Hematopoietic multipotent progenitor cell treated with erythropoietin and hydrocortisone succinate and interleukin-3 and kit ligand, for 4 days (in vitro differentiated cells): ENCODE measurements around the gene SLC22A4.

Experiments
- DNase-seq: peaks from one replicate; pipeline ENCODE4 v3.0.0-alpha.2; 2015

Gene SLC22A4

DNA sequence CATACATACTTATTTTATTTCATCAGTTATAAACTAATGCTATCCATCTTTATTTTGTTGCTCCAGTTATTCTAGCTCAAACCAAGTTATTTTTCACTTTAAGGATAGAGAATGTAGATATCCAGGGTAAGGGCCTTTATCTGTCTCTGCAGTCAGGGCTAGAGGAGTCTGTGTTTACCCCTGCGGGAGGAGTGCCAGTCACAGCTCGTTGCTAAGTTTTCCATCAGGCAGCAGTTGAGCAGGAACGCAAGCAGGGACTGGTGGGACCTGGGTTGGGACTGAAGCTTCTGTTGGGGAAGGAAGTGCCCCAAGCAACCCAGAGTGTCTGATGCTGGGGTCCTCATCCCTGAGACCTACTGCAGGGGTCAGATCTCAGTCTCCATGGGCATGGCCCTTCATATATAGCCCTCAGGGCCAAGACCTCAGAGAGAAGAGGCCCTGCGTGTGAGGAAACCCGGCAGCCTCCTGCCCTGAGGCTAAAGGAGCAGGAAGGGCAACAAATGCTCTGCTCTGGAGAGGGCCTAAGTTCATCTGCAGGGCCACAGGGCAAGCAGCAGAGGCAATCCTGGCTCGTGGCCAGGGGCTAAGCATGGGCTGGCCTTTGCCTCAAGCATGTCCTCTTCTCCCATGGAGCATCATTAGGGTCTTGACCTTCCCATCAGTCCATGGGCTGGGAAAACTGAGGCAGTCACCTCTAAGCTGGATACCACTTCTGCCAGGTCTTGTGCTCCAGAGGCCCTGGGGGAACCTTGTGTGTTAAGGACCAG is 6.6 kb downstream of the SLC22A4 start:
- DNase-seq = peak; percentile 41

DNA sequence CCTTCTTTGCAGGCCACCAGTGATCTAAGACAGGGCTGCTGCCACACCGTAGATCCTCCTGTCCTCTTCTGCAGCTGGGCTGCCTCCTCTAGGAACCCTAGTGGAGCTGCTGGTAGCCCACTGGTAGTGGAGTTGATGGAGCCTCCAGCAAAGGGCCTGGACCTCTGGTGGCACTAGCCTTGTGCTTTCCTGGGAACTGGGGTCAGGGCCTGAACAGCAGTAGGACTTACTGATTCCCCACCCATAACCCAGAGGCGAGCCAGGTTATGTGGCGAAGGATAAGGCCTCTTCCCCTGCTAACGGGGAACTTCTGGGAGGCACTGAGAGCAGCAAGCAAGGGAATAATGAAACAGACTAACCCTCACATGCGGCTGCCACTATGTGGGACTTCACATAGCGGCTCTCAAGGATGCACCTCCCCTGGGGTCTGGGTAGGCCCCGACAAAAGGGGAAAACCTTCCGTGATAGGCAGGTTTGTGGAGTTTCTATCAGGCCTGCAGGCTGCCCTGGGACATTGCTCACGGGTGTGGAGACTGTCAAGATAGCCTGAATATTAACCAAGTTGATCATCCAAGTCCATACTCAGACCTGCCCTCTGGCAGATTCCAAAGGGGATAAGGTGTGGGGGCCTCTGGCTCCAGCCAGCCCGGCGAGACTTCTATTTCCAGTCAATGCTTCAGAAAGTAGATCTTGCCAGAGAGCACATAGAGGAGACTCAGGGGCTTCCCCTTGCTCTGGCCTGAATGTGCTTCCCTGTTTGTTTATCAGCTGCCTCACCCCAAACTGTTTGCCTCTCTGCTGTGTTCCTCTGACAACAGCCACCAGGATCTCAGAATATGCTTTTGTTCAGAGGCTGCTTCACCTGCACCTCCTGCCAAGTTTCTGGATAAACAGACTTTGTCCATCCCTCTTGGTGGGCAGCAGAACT is 7.4 kb downstream of the SLC22A4 start:
- DNase-seq = peak; percentile 49

DNA sequence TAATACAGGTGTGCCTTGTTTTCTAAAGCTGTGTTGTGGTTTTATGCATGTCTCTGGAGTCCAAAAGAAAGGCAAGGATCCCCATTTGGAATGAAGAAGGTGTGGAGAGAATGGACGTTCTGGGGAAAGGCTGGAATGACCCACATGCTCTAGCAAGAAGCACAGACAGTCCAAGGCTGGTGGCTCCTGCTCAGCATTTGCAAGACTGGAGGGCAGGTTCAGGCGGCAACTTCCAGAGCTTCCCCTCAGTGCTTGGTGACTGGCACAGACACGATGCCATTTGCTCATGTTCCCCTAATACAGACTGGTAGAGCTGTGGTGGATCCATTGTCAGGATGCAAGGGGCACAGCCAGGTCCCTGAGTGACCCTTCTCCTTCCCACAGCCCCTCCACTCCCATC is 8.2 kb downstream of the SLC22A4 start:
- no peak for DNase-seq

- DNase-seq = no peak
Observed at GRCh38 chr5:132303589-132303988, 9.4 kb downstream of the SLC22A4 start.

DNA sequence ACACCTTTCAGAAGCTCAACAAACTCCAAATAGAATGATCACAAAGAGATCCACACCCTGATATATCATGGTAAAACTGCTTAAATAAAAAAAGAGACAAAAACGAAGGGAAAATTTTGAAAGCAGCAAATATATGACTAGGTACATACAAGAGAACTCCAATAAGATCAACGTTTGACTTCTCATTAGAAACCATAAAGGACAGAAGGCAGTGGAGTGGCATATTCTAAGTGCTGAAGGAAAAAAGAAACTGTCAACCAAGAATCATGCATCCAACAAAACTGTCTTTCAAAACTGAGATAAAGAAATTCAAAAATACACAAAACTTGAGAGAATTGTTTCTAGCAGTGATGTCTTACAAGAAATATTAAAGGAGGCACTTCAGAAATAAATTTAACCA is 11.2 kb downstream of the SLC22A4 start:
- no peak for DNase-seq

DNA sequence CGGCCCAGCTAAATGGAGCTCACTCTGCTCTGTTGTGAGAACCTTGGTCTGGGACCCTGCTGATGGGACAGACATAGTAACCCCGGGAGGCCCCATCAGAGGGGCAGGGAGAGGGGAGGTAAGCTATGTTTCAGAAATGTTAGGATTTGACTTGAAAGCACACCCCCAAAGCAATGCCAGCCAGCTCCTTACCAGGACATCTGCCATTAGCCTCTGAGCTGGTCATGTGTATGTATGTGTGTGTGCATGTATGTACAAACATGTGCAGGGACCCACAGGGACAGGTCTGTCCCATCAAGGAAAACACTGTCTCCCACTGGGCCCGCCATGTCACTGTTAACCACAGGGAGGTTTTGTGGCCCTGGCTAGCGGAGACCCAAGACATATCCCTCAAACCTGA is 14.5 kb downstream of the SLC22A4 start:
- DNase-seq = no peak

DNA sequence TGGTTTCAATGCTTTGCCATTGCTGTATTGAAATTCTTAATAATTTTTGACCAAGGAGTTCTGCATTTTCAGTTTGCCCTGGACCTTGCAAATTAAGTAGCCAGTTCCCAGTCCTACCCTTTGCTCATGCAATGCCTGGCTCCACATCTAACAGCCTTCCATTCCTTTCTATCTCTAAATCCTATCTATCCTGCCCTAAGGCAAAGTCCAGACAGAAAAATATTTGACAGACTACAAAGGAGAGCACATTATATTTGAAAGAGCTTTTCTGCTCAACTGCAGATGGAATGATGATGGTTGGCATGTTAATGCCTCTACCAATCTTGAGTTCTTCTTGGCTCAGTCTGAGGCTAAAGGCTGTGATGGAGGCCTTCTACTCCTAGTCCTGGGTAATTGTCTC is 15.5 kb downstream of the SLC22A4 start:
- no peak for DNase-seq

GRCh38 chr5:132310141-132310834 is 16.1 kb downstream of the SLC22A4 start:
- DNase-seq = no peak

GRCh38 chr5:132313366-132313765 is 19.2 kb downstream of the SLC22A4 start:
- no peak for DNase-seq

DNA sequence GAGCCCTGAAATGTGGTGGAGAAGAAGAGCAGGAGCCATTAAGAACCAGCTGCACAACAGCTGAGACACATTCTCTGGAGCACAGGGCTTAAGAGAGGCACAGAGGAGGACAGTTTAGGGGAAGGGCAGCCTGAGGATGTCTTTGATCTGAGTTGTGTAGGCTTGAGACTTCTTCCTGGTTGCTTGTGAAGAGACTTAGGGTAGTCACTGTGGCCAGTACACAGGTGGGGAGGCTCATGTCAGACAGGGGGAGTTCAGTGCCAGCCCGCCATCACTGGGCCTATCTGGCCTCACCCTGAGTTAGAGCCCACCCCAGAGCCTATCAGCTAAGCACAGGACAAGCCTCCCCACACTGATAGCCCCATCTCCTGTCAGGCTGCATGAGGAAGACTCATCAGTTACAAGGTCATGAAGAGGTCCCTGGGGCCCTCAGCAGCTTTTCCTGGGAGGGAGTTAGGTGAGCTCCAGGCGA is 19.8 kb downstream of the SLC22A4 start:
- peak; percentile 77 for DNase-seq

GRCh38 chr5:132315529-132316067 is 21.4 kb downstream of the SLC22A4 start:
- DNase-seq = peak; percentile 86

DNA sequence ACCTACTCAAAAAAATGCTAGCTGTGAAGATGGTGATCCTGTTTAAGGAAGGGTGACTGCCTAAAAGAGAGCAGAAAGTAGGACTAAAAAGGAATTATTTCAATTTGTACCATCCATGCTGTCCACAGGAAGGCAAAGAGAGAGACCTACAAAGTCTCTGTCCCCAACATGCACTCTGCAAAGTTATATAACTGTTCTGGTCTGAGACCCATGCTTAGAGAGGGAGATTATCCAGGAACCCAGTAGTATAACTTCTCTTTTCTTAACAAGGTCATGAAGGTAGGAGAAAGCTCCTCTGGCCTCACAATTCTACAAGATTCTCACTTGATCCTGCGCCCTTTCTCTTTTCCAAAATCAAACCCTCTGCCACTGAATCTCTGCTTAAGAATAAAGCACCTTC is 25.8 kb downstream of the SLC22A4 start:
- DNase-seq = no peak

GRCh38 chr5:132321109-132321721 is 27.0 kb downstream of the SLC22A4 start:
- no peak for DNase-seq

GRCh38 chr5:132322266-132322665 is 28.1 kb downstream of the SLC22A4 start:
- DNase-seq = no peak

GRCh38 chr5:132323202-132323601 is 29.0 kb downstream of the SLC22A4 start:
- no peak for DNase-seq

DNA sequence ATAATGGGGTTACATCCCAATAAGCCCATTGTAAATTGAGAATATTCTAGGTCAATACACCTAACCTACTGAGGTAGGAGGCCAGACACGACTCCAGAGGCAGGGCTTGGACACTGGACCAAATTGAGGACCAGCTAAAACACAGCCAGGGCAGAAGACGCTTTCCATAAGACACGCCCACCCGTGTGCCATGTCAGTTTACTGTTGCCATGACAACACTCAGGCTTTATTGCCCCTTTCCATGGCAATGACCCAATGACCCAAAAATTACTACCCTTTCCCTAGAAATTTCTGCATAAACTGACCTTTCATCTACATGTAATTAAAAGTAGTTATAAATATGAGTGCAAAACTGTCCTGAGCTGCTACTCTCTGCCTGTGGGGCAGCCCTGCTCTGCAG is 31.5 kb downstream of the SLC22A4 start:
- DNase-seq = no peak

GRCh38 chr5:132327252-132327955 is 33.2 kb downstream of the SLC22A4 start:
- peak; percentile 42 for DNase-seq

GRCh38 chr5:132334812-132335211 is 40.6 kb downstream of the SLC22A4 start:
- DNase-seq = no peak

DNA sequence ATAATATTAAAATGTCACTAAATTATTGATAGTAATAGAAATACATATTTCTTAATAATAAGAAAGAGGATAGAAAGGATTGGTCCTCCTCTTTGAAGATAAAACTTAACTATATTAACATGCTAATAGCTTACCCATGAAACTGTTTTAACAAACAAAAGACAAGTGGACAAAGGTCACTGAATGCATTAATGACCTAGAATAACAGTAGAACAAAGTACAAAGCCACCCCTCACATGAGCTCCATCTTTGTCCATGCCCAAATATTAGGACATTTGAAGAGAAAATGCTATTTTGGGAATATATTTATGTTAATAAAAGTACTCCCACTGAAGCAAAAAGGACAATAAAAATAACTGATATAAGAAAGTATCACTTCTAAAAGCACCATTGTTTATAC is 41.2 kb downstream of the SLC22A4 start:
- DNase-seq = no peak

- no peak for DNase-seq
Observed at GRCh38 chr5:132339502-132339901, 45.3 kb downstream of the SLC22A4 start.

DNA sequence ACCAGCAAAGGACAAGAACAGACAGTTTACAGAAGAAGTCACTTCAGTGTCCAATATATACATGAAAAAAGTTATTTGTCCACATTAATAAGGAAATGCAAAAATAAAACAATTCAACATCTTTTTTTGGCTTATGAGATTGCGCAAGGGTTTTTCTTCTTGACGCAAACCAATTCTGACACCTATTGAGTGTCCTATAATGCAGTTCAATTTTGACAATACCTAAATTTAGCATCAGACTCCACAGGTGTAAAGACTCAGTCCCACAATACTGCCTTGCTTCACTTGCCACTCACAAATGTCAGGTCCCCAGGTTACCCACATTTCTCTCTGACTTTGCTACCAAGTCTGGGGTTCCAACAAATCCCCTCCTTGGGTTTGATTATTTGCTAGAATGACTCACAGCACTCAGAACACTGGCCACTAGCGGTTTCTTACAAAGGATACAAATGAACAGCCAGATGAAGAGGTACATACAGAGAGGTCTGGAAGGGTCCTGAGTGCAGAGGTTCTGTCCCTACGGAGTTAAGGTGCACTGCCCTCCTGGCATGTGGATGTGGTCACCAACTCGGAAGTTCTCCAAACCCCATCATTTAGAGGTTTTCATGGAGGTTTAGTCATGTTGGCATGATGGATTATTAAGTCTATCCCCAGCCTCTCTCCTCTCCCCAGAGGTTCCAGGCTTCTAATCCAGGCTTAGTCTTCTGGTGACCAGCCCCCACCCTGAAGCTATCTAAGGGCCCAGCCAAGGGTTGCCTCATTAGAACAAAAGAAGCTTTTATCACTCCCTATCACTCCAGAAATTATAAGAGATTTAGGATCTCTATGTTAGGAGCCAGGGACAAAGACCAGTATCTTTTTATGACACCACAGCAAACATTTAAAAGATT is 48.3 kb downstream of the SLC22A4 start:
- no peak for DNase-seq
